T-cell (primary cell): Measurements from ENCODE around the gene ARL8B. TPM values are rescaled to one million over a fixed set of nuclear protein-coding genes. Genes with fewer than 3 reads are reported as not detected.

Source experiments
- ATAC-seq, 4 experiments: fragments of 200-7000 bp in 3 of 4; fragments of 150-1000 bp in 1 of 4; cut with Tn5 transposase; replicated peaks in 1 of 4; 1 replicate in 3 of 4; 2 replicates in 1 of 4; pipeline ENCODE4 v1.10.0; 2021; ENCODE audit warnings: moderate library complexity in 3 of 4, mild to moderate bottlenecking in 2 of 4, moderate number of reproducible peaks in 1 of 4
- CTCF ChIA-PET, 2 donors: fragments of 300-600 bp; sonication (Branson Sonifier 250); formaldehyde crosslinking; loops; one replicate each; lab custom pipeline; 2022; ENCODE audit warnings: antibody characterized with exemption in 2 of 2; lab: Charles Lee
- POLR2A ChIA-PET, 2 donors: fragments of 300-600 bp; sonication (Branson Sonifier 250); formaldehyde crosslinking; loops; one replicate each; lab custom pipeline; 2022; ENCODE audit warnings: antibody characterized with exemption in 2 of 2; lab: Charles Lee
- DNase-seq, 35 experiments: peaks; one replicate each; pipeline versions ENCODE4 v3.0.0 to v3.0.0-alpha.2; 2013 to 2023
- H3K27ac ChIP-seq: one replicate; pipeline ENCODE4 v1.5.1; 2013; ENCODE audit warnings: low read length
- H3K27me3 ChIP-seq, 2 experiments: replicated peaks in 1 of 2; 1 replicate in 1 of 2; 2 replicates in 1 of 2; pipeline versions ENCODE4 v1.6.1 to v1.7.0; 2013; ENCODE audit warnings: low read length in 1 of 2, mixed read lengths in 1 of 2; ENCODE audit not compliant: control insufficient read depth in 2 of 2, insufficient read depth in 2 of 2; ENCODE audit errors: extremely low read depth in 1 of 2
- H3K36me3 ChIP-seq, 2 donors: 1 replicate in 1 of 2; 2 replicates in 1 of 2; pipeline versions ENCODE4 v1.6.1 to v1.7.0; 2013; ENCODE audit warnings: low read length in 1 of 2; ENCODE audit not compliant: control insufficient read depth in 2 of 2, insufficient read depth in 1 of 2; ENCODE audit errors: extremely low read depth in 1 of 2
- H3K4me1 ChIP-seq, 2 experiments: 1 replicate in 1 of 2; 2 replicates in 1 of 2; pipeline versions ENCODE4 v1.6.1 to v1.7.0; 2013; ENCODE audit warnings: low read length in 2 of 2, mixed read lengths in 1 of 2; ENCODE audit not compliant: insufficient read depth in 2 of 2, control insufficient read depth in 1 of 2; ENCODE audit errors: extremely low read depth in 1 of 2
- H3K4me3 ChIP-seq, 2 donors: 1 replicate in 1 of 2; 2 replicates in 1 of 2; pipeline versions ENCODE4 v1.5.1 to v1.7.0; 2013; ENCODE audit warnings: mild to moderate bottlenecking in 2 of 2, low read length in 1 of 2, moderate library complexity in 1 of 2; ENCODE audit not compliant: control insufficient read depth in 1 of 2; ENCODE audit errors: extremely low read depth in 1 of 2
- H3K9me3 ChIP-seq: 2 replicates; pipeline ENCODE4 v1.7.0; 2013
- H3K27ac Mint-ChIP-seq, 2 donors: one replicate each; pipeline ENCODE4 v1.8.0; 2020 to 2021; ENCODE audit warnings: mild to moderate bottlenecking in 2 of 2, mixed read lengths in 2 of 2
- H3K27me3 Mint-ChIP-seq, 2 donors: one replicate each; pipeline ENCODE4 v1.8.0; 2021 to 2022; ENCODE audit warnings: mixed read lengths in 2 of 2
- H3K36me3 Mint-ChIP-seq: one replicate; pipeline ENCODE4 v1.8.0; 2021; ENCODE audit warnings: mixed read lengths
- H3K4me1 Mint-ChIP-seq, 3 donors: one replicate each; pipeline ENCODE4 v1.8.0; 2020 to 2022; ENCODE audit warnings: mixed read lengths in 3 of 3, mild to moderate bottlenecking in 1 of 3
- H3K4me3 Mint-ChIP-seq, 3 donors: one replicate each; pipeline ENCODE4 v1.8.0; 2020 to 2022; ENCODE audit warnings: mild to moderate bottlenecking in 3 of 3, mixed read lengths in 3 of 3, moderate library complexity in 3 of 3
- H3K9me3 Mint-ChIP-seq, 3 donors: one replicate each; pipeline ENCODE4 v1.8.0; 2020 to 2022; ENCODE audit warnings: mixed read lengths in 3 of 3
- WGBS: methylation state at CpG from one replicate; pipeline ENCODE4 v1.1.5; 2013; ENCODE audit warnings: missing lambda C conversion rate; ENCODE audit not compliant: insufficient coverage; 5-methylcytosine and 5-hydroxymethylcytosine counted together
- total RNA-seq, 35 experiments: library from RNA in 6 of 35; stranded (reverse) in 6 of 35; fragments of 120-200 nt in 1 of 35; gene quantifications; one replicate each; pipeline versions ENCODE4 v1.2.1 to v1.2.4 and lab custom pipeline; 2013 to 2026

The ARL8B gene
- total RNA-seq, 5 donors from 2014 or later (not counting 1 experiment from before 2014, with no cell fraction given): 40.6 to 52.6 (median 48.3) TPM

DNA sequence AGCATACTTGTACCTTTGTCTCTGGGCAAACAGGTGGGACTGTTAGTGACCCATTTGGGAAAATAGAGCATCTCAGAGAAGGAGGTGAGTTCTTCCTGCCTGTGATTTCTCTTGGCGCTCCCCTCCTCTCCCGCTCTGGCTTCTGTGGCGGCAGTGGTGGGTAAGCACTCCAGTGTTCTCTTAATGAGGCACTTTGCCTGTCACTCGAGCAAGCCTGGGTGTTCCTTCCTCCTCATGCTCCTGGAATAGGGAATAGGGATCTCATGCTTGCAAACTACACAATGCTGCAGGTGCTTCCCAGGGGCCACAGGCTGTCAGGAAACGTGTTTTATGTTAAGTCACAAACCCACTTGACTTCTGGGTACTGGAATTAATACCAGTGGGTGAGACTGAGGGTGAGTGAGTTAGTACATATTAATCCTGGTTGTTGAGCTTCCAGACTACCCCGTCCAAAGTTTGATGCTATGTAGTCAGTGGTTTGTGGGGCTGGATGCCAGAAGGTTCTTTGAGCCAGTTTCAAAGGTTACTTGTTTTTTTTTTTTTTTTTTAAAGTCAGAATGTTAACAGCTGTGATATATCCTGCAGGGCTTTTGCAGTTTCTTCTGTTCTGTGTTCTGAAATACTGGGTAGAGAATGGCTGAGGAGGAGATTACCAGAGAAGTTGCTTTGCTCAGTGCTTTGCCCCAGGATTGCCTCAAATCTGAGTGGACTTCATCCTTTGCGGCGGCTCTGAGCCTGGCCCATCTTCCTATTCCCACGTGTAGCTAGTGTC lies 95.9 kb downstream of the ARL8B start:
- Histone ChIP-seq H3K4me3 (no peak overlapping the region), H3K9me3 (no peaks in the 10 kb centered on the region), H3K27ac (no peak overlapping the region), H3K36me3 (peaks cover 7 to 62% of the 10 kb centered on the region in 2 donors), H3K4me1 (no peaks in the 10 kb centered on the region), H3K27me3 (no peaks in the 10 kb centered on the region)
- ChIA-PET POLR2A (interaction anchor here in 1 of 2 donors (0.5 kb wide), 1 partner anchor 21 kb away, joined by 4 read pairs; no protein-coding TSS in a partner anchor), CTCF (interaction anchor here (0.7 to 0.8 kb wide), 2 partner anchors 19 to 51 kb away, joined by 3 to 4 read pairs; no protein-coding TSS in a partner anchor)
- Mint-ChIP-seq H3K4me3 (no peak overlapping the region), H3K27ac (peak overlapping the region; percentile 46 to 49), H3K9me3 (no peaks in the 10 kb centered on the region), H3K4me1 (peaks cover 0 to 6% (median 3%) of the 10 kb centered on the region in 3 donors), H3K36me3 (peaks cover 54% of the 10 kb centered on the region), H3K27me3 (no peaks in the 10 kb centered on the region)
- ATAC-seq (no peak), DNase-seq (no peak)
- 86% methylated on average over 8 of the region's 9 CpGs for WGBS

DNA sequence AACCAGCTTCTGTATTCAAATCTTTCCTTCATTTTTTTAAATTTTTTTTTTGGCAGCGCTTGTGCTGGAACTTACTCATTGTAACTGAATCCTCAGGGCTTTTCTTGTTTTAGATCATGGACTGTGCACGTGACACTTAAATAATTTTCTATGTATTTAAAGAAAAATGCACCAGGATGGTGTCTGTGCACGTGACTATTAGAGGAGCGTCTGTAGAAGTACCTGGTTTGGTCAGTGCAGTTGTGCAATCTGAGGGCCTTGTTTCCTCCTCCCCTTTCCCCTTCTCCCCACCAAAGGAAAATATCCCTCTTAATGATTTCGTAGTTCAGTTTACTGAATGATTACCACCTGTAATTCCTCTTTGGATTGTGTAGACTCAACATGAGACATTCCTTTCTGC lies 96.7 kb downstream of the ARL8B start:
- Mint-ChIP-seq H3K4me3 (no peak overlapping the region), H3K27me3 (no peaks in the 10 kb centered on the region), H3K27ac (peak overlapping the region; percentile 46 to 61), H3K4me1 (peaks cover 0 to 3% (median 2%) of the 10 kb centered on the region in 3 donors), H3K9me3 (no peaks in the 10 kb centered on the region), H3K36me3 (peaks cover 46% of the 10 kb centered on the region)
- Histone ChIP-seq H3K36me3 (peaks cover 7 to 54% of the 10 kb centered on the region in 2 donors), H3K27me3 (no peaks in the 10 kb centered on the region), H3K27ac (no peak overlapping the region), H3K4me3 (no peak overlapping the region), H3K4me1 (no peaks in the 10 kb centered on the region), H3K9me3 (no peaks in the 10 kb centered on the region)
- no CpG with 5 or more reads among the region's 5 CpGs for WGBS
- POLR2A ChIA-PET: interaction anchor here in 1 of 2 donors (0.6 kb wide), 1 partner anchor 22 kb away, joined by 4 read pairs; no protein-coding TSS in a partner anchor
- CTCF ChIA-PET: interaction anchor here in 1 of 2 donors (0.8 kb wide), 1 partner anchor 18 kb away, joined by 4 read pairs; no protein-coding TSS in a partner anchor
- ATAC-seq (no peak), DNase-seq (no peak)

DNA sequence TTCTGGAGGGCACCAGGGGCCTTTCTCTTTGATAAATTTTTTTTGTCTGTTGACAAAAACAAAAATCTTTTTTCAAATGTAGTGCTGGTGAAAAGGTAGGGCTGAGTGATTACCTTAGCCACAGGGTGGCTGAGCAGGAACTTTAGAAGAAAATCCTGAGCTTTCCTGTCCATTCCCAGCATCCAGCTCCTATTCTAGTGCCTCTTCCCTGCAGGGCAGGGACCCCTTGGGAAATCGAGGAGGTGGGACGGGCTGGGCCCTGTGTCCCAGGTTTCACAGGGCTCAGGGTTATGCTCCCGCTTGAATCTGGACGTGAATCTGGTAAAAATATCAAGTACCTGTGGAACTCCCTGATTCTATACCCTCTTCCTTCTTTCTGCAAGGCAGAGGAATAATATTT lies 97.1 kb downstream of the ARL8B start:
- peak overlapping the region; percentile 46 to 61 for H3K27ac Mint-ChIP-seq
- H3K4me3 ChIP-seq: no peak overlapping the region
- no peaks in the 10 kb centered on the region for H3K4me1 ChIP-seq
- no peak overlapping the region for H3K27ac ChIP-seq
- no peaks in the 10 kb centered on the region for H3K27me3 ChIP-seq
- H3K4me3 Mint-ChIP-seq: no peak overlapping the region
- no peaks in the 10 kb centered on the region for H3K9me3 Mint-ChIP-seq
- H3K4me1 Mint-ChIP-seq: peaks cover 0 to 3% (median 2%) of the 10 kb centered on the region in 3 donors
- ChIA-PET POLR2A (interaction anchor here in 1 of 2 donors (0.6 kb wide), 1 partner anchor 23 kb away, joined by 4 read pairs; no protein-coding TSS in a partner anchor), CTCF (no interaction called here)
- no peak for DNase-seq
- H3K27me3 Mint-ChIP-seq: no peaks in the 10 kb centered on the region
- ATAC-seq: no peak
- WGBS: no CpG with 5 or more reads among the region's 4 CpGs
- H3K36me3 ChIP-seq: peaks cover 7 to 50% of the 10 kb centered on the region in 2 donors
- peaks cover 42% of the 10 kb centered on the region for H3K36me3 Mint-ChIP-seq
- H3K9me3 ChIP-seq: no peaks in the 10 kb centered on the region

DNA sequence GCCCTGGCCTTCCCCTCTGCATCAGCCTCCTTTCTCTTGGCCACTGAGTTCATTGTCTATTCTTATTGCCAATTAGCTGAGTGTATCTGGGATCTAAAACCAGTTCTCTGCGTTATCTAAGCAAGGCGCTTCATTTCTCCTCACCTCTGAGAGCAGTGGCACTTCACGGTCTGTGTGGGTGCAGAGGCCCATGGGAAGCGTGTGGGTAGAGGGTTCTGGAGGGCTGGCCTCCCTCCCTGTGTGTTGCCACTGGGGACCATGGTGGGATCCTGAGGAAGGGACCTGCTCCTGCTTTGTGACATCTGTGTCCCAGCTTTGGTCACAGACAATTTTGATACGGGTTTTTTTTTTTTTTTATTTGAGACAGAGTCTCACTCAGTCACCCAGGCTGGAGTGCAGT lies 98.1 kb downstream of the ARL8B start:
- Mint-ChIP-seq H3K9me3 (no peaks in the 10 kb centered on the region), H3K4me3 (no peak overlapping the region), H3K36me3 (peaks cover 34% of the 10 kb centered on the region), H3K4me1 (peaks cover 0 to 3% (median 2%) of the 10 kb centered on the region in 3 donors), H3K27me3 (no peaks in the 10 kb centered on the region), H3K27ac (peak overlapping the region; percentile 3 to 50)
- Histone ChIP-seq H3K4me1 (no peaks in the 10 kb centered on the region), H3K27me3 (no peaks in the 10 kb centered on the region), H3K36me3 (peaks cover 5 to 40% of the 10 kb centered on the region in 2 donors), H3K27ac (no peak overlapping the region), H3K9me3 (no peaks in the 10 kb centered on the region), H3K4me3 (no peak overlapping the region)
- DNase-seq (no peak), ATAC-seq (peak in 2 of 4 experiments; percentile 33 to 46)
- ChIA-PET CTCF (no interaction called here), POLR2A (no interaction called here)
- 32% methylated on average over 3 of the region's 5 CpGs for WGBS

DNA sequence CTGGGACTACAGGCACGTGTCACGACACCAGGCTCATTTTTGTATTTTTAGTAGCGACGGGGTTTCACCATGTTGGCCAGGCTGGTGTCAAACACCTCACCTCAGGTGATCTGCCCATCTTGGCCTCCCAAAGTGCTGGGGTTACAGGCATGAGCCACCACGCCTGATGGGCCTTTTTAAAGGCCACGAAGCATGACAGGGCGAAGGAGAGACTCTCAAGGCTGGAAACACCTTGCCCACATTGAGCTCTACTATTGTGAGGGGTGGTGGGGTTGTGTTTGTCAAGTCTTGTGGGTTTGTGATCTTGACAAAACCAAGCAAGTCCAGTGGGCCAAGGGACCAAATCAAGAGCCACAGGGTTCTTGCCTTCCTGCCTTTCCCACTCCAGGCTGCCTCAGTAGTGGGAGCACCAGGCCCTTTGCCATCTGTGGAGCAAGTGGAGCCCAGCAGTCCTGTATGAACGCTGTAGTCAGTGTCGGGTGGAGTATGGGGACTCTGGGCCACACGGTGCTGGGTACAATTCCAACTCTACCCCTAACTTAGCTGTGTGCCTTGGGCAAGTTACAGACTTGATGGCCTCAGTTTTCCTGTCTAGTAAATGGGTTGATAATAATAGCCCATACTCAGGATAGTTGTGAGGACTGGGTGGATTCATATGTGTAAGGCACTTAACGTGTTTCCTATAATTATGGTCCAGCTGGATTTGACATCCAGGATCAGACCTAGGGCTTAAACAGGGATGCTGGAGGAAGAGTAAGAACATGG lies 98.8 kb downstream of the ARL8B start:
- Mint-ChIP-seq H3K27ac (no peak overlapping the region), H3K9me3 (no peaks in the 10 kb centered on the region)
- 95% methylated on average over 8 of the region's 11 CpGs for WGBS

DNA sequence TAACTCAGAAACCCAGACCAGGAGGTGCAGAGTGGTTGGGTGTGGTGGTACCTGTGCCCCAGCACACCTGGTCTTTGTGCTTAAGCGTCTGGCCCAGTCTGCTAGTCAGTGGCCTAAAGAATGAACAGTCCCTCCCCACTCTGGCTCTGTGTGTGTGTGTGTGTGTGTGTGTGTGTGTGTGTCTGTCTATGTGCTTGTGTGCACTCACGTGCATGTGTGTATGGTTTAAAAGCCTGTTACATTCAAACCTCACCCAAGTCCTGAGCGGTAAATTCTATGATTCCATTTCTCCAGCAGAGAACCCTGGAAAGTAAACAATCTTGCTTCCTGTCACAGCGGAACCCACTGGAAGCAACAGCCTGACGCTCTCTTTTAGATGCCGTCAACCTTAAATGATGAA lies 99.6 kb downstream of the ARL8B start:
- H3K4me3 ChIP-seq: no peak overlapping the region
- H3K27me3 Mint-ChIP-seq: no peaks in the 10 kb centered on the region
- ATAC-seq: peak in 2 of 4 experiments; percentile 25 to 35
- H3K4me1 Mint-ChIP-seq: peaks cover 0 to 3% (median under 1%) of the 10 kb centered on the region in 3 donors
- no peaks in the 10 kb centered on the region for H3K9me3 ChIP-seq
- H3K27ac ChIP-seq: no peak overlapping the region
- no peaks in the 10 kb centered on the region for H3K4me1 ChIP-seq
- ChIA-PET POLR2A (interaction anchor here in 1 of 2 donors (0.6 kb wide), 1 partner anchor 560 kb away, joined by 3 read pairs; no protein-coding TSS in a partner anchor), CTCF (no interaction called here)
- peak overlapping the region in 1 of 2 donors; percentile 6 for H3K27ac Mint-ChIP-seq
- H3K36me3 ChIP-seq: peaks cover 0 to 25% of the 10 kb centered on the region in 2 donors
- no peak for DNase-seq
- H3K36me3 Mint-ChIP-seq: peaks cover 24% of the 10 kb centered on the region
- H3K27me3 ChIP-seq: no peaks in the 10 kb centered on the region
- H3K4me3 Mint-ChIP-seq: no peak overlapping the region
- no peaks in the 10 kb centered on the region for H3K9me3 Mint-ChIP-seq
- WGBS: 0% methylated on average over 1 of the region's 6 CpGs

More for the DNA sequence above, 98.8 kb downstream of the ARL8B start:
- CTCF ChIA-PET: interaction anchor here in 1 of 2 donors (0.6 kb wide), 1 partner anchor 189 kb away, joined by 3 read pairs; no protein-coding TSS in a partner anchor
- Mint-ChIP-seq H3K36me3 (peaks cover 28% of the 10 kb centered on the region), H3K4me1 (peaks cover 0 to 3% (median 2%) of the 10 kb centered on the region in 3 donors), H3K4me3 (no peak overlapping the region), H3K27me3 (no peaks in the 10 kb centered on the region)
- POLR2A ChIA-PET: no interaction called here
- H3K9me3 ChIP-seq: no peaks in the 10 kb centered on the region
- ATAC-seq (peak in 1 of 4 experiments; percentile 18), DNase-seq (no peak)
- H3K4me1 ChIP-seq: no peaks in the 10 kb centered on the region
- H3K27ac ChIP-seq: no peak overlapping the region
- H3K27me3 ChIP-seq: no peaks in the 10 kb centered on the region
- H3K36me3 ChIP-seq: peaks cover under 1 to 34% of the 10 kb centered on the region in 2 donors
- no peak overlapping the region for H3K4me3 ChIP-seq
